SK-MEL-5 (cell line): ENCODE data around the gene NPPA. TPM values are rescaled to one million over a fixed set of nuclear protein-coding genes. Genes with fewer than 3 reads are reported as not detected.

Source experiments
- DNase-seq: peaks from one replicate; pipeline ENCODE4 v3.0.0-alpha.2; 2016; ENCODE audit warnings: low read depth, low spot score
- in situ Hi-C: cut with HindIII; loops from 2 replicates; pipeline ENCODE4 v1.10.0; 2016; ENCODE audit warnings: low sequenced_read_pairs, high pct_unique_total_duplicates, low pct_unique_long_range_greater_than_20kb
- small RNA-seq, 2 experiments: library from RNA; depleted of rRNA; stranded (forward); fragments of <200 nt; gene quantifications; one replicate each; pipeline ENCODE3, GENCODE V24; 2014
- total RNA-seq: library from RNA; depleted of rRNA; stranded (reverse); fragments of >200 nt; shearing (Covaris generic); gene quantifications from 2 replicates; pipeline ENCODE4 v1.2.3, GENCODE V29; 2014; rRNA removed

Gene NPPA
- total RNA-seq, 1 experiment from 2014 or later, result not detected

- DNase-seq, result peak; percentile 61
- in situ Hi-C loops, result no loop called here
Measured at GRCh38 chr1:11802973-11803885, 44.4 kb downstream of the NPPA start.

- in situ Hi-C loops, result no loop called here
- DNase-seq, result no peak
Measured at GRCh38 chr1:11802616-11802972, 45.0 kb downstream of the NPPA start.

- DNase-seq, result no peak
- in situ Hi-C loops, result no loop called here
Measured at GRCh38 chr1:11800756-11801433, 46.7 kb downstream of the NPPA start.

GRCh38 chr1:11800391-11800755 is 47.2 kb downstream of the NPPA start:
- no peak for DNase-seq
- in situ Hi-C loops, result no loop called here

- no peak for DNase-seq
Measured at GRCh38 chr1:11799896-11800295, 47.7 kb downstream of the NPPA start.

GRCh38 chr1:11799099-11799498 is 48.5 kb downstream of the NPPA start:
- in situ Hi-C loops, result no loop called here
- no peak for DNase-seq

More at GRCh38 chr1:11799896-11800295, 47.7 kb downstream of the NPPA start:
- in situ Hi-C loops, result no loop called here

GRCh38 chr1:11797525-11798216 is 49.9 kb downstream of the NPPA start:
- DNase-seq, result no peak
- in situ Hi-C loops, result no loop called here

GRCh38 chr1:11796036-11796828 is 51.4 kb downstream of the NPPA start:
- in situ Hi-C loops, result no loop called here
- DNase-seq, result no peak

Small RNA genes within 50 kb of the gene (small RNA-seq; reads per million reads assigned to genes)
- gene RF02156, result 0 reads per million in 2 experiments
- 0 reads per million in 2 experiments for gene RF02157
- 0 reads per million in 2 experiments for gene RF02158

Other genes starting within 250 kb of the NPPA start
- 1.3 and 2.2 TPM in 2 replicates for gene FBXO2, start 193.4 kb downstream of the NPPA start, total RNA-seq
- gene FBXO44, start 192.9 kb downstream of the NPPA start, total RNA-seq, result 20.3 and 21.4 TPM in 2 replicates
- gene FBXO6, start 183.6 kb downstream of the NPPA start, total RNA-seq, result 4.8 and 5.0 TPM in 2 replicates
- 62.5 and 64.8 TPM in 2 replicates for gene MAD2L2, start 166.6 kb downstream of the NPPA start, total RNA-seq
- 0.03 TPM in 1 of 2 replicates, not detected in the other for gene DRAXIN, start 156.1 kb downstream of the NPPA start, total RNA-seq
- 82.5 and 91.4 TPM in 2 replicates for gene AGTRAP, start 111.6 kb downstream of the NPPA start, total RNA-seq
- gene C1orf167, start 85.6 kb downstream of the NPPA start, total RNA-seq, result not detected in 2 replicates
- 15.2 and 19.2 TPM in 2 replicates for gene MTHFR, start 41.8 kb downstream of the NPPA start, total RNA-seq
- gene CLCN6, start 41.6 kb downstream of the NPPA start, total RNA-seq, result 6.2 and 7.9 TPM in 2 replicates
- not detected in 2 replicates for gene NPPB, start 11.2 kb upstream of the NPPA start, total RNA-seq
- 62.0 and 69.0 TPM in 2 replicates for gene KIAA2013, start 78.6 kb upstream of the NPPA start, total RNA-seq
- 204 and 218 TPM in 2 replicates for gene PLOD1, start 86.9 kb upstream of the NPPA start, total RNA-seq
- gene MFN2, start 132.7 kb upstream of the NPPA start, total RNA-seq, result 49.1 and 51.7 TPM in 2 replicates
- 17.0 and 18.9 TPM in 2 replicates for gene MIIP, start 171.7 kb upstream of the NPPA start, total RNA-seq
- not detected in 2 replicates for gene TNFRSF8, start 215.5 kb upstream of the NPPA start, total RNA-seq